ENCODE measurements around the gene PIKFYVE. TPM values are rescaled to one million over a fixed set of nuclear protein-coding genes. Genes with fewer than 3 reads are reported as not detected.

PIKFYVE gene
- total RNA-seq, 1 donor from 2014 or later, result 29.8 TPM

GRCh38 chr2:208306291-208306690 is 40.2 kb downstream of the PIKFYVE start:
- Histone ChIP-seq H3K9me3 (ENCODE audit: insufficient read depth, low read depth, low read length) (no peaks in the 10 kb centered on the region), H4K20me1 (ENCODE audit: insufficient read depth, low read length) (no peaks in the 10 kb centered on the region), H3K27me3 (ENCODE audit: insufficient read depth, low read length) (no peaks in the 10 kb centered on the region), H3K4me1 (ENCODE audit: insufficient read depth, low read length) (no peaks in the 10 kb centered on the region), H3K4me3 (ENCODE audit: insufficient read depth, low read depth, low read length) (no peak overlapping the region), H3K4me2 (ENCODE audit: low read length) (no peak overlapping the region), H2AFZ (ENCODE audit: low read depth, low read length) (no peak overlapping the region), H3K27ac (ENCODE audit: low read depth, low read length) (no peak overlapping the region), H3K79me2 (ENCODE audit: insufficient read depth, low read length) (no peaks in the 10 kb centered on the region), H3K9ac (ENCODE audit: low read length) (no peak overlapping the region), H3K36me3 (ENCODE audit: insufficient read depth, low read length) (peaks cover 38% of the 10 kb centered on the region)
- Mint-ChIP-seq H3K4me3 (ENCODE audit: unreplicated experiment) (no peak overlapping the region), H3K4me1 (ENCODE audit: low read depth, unreplicated experiment) (peaks cover 5% of the 10 kb centered on the region), H3K27ac (ENCODE audit: unreplicated experiment) (no peak overlapping the region), H3K9me3 (ENCODE audit: unreplicated experiment) (no peaks in the 10 kb centered on the region), H3K27me3 (ENCODE audit: low read depth, unreplicated experiment) (no peaks in the 10 kb centered on the region), H3K36me3 (ENCODE audit: low read depth, unreplicated experiment) (peaks cover 3% of the 10 kb centered on the region)
- no peak for TF ChIP-seq EZH2 (IDR thresholded peaks at IDR 0.05; ENCODE audit: insufficient read depth, low read length)
- TF ChIP-seq CTCF (IDR thresholded peaks at IDR 0.05; ENCODE audit: insufficient read depth, low read depth, low read length), result no peak
- DNase-seq (ENCODE audit: low read depth) (peak; percentile 21), FAIRE-seq (no peak)

GRCh38 chr2:208311321-208311720 is 45.3 kb downstream of the PIKFYVE start:
- H3K79me2 ChIP-seq (ENCODE audit: insufficient read depth, low read length), result no peaks in the 10 kb centered on the region
- H3K4me1 ChIP-seq (ENCODE audit: insufficient read depth, low read length), result no peaks in the 10 kb centered on the region
- H3K4me2 ChIP-seq (ENCODE audit: low read length), result no peak overlapping the region
- Mint-ChIP-seq H3K4me1 (ENCODE audit: low read depth, unreplicated experiment) (peaks cover 6% of the 10 kb centered on the region), H3K36me3 (ENCODE audit: low read depth, unreplicated experiment) (peaks cover 9% of the 10 kb centered on the region), H3K9me3 (ENCODE audit: unreplicated experiment) (no peaks in the 10 kb centered on the region), H3K27me3 (ENCODE audit: low read depth, unreplicated experiment) (no peaks in the 10 kb centered on the region), H3K4me3 (ENCODE audit: unreplicated experiment) (no peak overlapping the region), H3K27ac (ENCODE audit: unreplicated experiment) (no peak overlapping the region)
- H2AFZ ChIP-seq (ENCODE audit: low read depth, low read length), result no peak overlapping the region
- TF ChIP-seq CTCF (IDR thresholded peaks at IDR 0.05; ENCODE audit: insufficient read depth, low read depth, low read length) (no peak), EZH2 (IDR thresholded peaks at IDR 0.05; ENCODE audit: insufficient read depth, low read length) (no peak)
- H3K9me3 ChIP-seq (ENCODE audit: insufficient read depth, low read depth, low read length), result no peaks in the 10 kb centered on the region
- no peak for DNase-seq (ENCODE audit: low read depth)
- no peaks in the 10 kb centered on the region for H4K20me1 ChIP-seq (ENCODE audit: insufficient read depth, low read length)
- no peaks in the 10 kb centered on the region for H3K27me3 ChIP-seq (ENCODE audit: insufficient read depth, low read length)
- no peak for FAIRE-seq
- H3K27ac ChIP-seq (ENCODE audit: low read depth, low read length), result no peak overlapping the region
- no peak overlapping the region for H3K4me3 ChIP-seq (ENCODE audit: insufficient read depth, low read depth, low read length)
- no peak overlapping the region for H3K9ac ChIP-seq (ENCODE audit: low read length)
- H3K36me3 ChIP-seq (ENCODE audit: insufficient read depth, low read length), result peaks cover 5% of the 10 kb centered on the region

- Histone ChIP-seq H3K36me3 (ENCODE audit: insufficient read depth, low read length) (peaks cover 5% of the 10 kb centered on the region), H4K20me1 (ENCODE audit: insufficient read depth, low read length) (no peaks in the 10 kb centered on the region), H2AFZ (ENCODE audit: low read depth, low read length) (no peak overlapping the region), H3K4me1 (ENCODE audit: insufficient read depth, low read length) (no peaks in the 10 kb centered on the region), H3K27me3 (ENCODE audit: insufficient read depth, low read length) (no peaks in the 10 kb centered on the region), H3K27ac (ENCODE audit: low read depth, low read length) (no peak overlapping the region), H3K9me3 (ENCODE audit: insufficient read depth, low read depth, low read length) (no peaks in the 10 kb centered on the region), H3K79me2 (ENCODE audit: insufficient read depth, low read length) (no peaks in the 10 kb centered on the region), H3K9ac (ENCODE audit: low read length) (no peak overlapping the region), H3K4me2 (ENCODE audit: low read length) (no peak overlapping the region), H3K4me3 (ENCODE audit: insufficient read depth, low read depth, low read length) (no peak overlapping the region)
- H3K9me3 Mint-ChIP-seq (ENCODE audit: unreplicated experiment), result no peaks in the 10 kb centered on the region
- FAIRE-seq (no peak), DNase-seq (ENCODE audit: low read depth) (peak; percentile 3)
- TF ChIP-seq CTCF (IDR thresholded peaks at IDR 0.05; ENCODE audit: insufficient read depth, low read depth, low read length), result no peak
- H3K27ac Mint-ChIP-seq (ENCODE audit: unreplicated experiment), result no peak overlapping the region
- H3K36me3 Mint-ChIP-seq (ENCODE audit: low read depth, unreplicated experiment), result peaks cover 12% of the 10 kb centered on the region
- no peak overlapping the region for H3K4me3 Mint-ChIP-seq (ENCODE audit: unreplicated experiment)
- H3K4me1 Mint-ChIP-seq (ENCODE audit: low read depth, unreplicated experiment), result peaks cover 4% of the 10 kb centered on the region
- no peaks in the 10 kb centered on the region for H3K27me3 Mint-ChIP-seq (ENCODE audit: low read depth, unreplicated experiment)
Measured at GRCh38 chr2:208311954-208312353, 45.9 kb downstream of the PIKFYVE start.

All from astrocyte (in vitro differentiated cells and primary cell).